ENCODE results near the gene DPY30.

The DPY30 gene

DNA sequence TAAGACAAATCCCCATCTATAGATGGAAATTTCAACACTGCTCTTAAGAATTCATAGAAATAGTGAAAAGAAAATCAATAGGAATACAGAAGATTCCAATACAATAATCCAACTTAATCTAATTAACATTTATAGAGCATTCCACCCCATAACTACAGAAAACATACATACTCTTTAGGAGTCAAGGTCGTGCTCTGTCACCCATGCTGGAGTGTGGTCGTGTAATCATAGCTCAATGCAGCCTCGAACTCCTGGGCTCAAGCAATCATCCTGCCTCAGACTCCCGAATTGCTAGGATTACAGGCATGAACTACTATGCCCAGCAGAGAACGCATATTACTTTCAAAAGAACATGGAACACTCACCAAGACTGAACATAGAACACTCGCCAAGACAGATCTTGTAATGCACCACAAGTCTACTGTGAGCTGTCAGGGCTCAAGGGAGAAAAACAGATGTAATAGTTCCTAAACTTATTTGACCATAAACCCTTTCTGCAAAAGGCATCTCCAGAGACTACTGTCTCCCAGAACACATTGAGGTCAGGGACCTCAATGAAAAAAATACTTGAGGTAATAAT is 42.9 kb downstream of the DPY30 start:
- Histone ChIP-seq H3K9me3 (ENCODE audit: control insufficient read depth in 5 of 5, low read length in 5 of 5) (no peaks in the 10 kb centered on the region), H3K27me3 (ENCODE audit: control insufficient read depth in 5 of 5, insufficient read depth in 4 of 5, low read length in 5 of 5) (no peaks in the 10 kb centered on the region), H3K36me3 (ENCODE audit: control insufficient read depth in 5 of 5, insufficient read depth in 5 of 5, low read length in 5 of 5) (no peaks in the 10 kb centered on the region), H3K9ac (ENCODE audit: low read length in 5 of 5) (no peak overlapping the region), H3K4me3 (ENCODE audit: low read depth in 1 of 5, low read length in 5 of 5) (no peak overlapping the region), H3K27ac (ENCODE audit: low read depth, low read length) (no peak overlapping the region), H3K4me1 (ENCODE audit: control insufficient read depth in 5 of 5, insufficient read depth in 5 of 5, low read length in 5 of 5) (peaks cover 0 to 8% (median 3%) of the 10 kb centered on the region in 5 donors)

DNA sequence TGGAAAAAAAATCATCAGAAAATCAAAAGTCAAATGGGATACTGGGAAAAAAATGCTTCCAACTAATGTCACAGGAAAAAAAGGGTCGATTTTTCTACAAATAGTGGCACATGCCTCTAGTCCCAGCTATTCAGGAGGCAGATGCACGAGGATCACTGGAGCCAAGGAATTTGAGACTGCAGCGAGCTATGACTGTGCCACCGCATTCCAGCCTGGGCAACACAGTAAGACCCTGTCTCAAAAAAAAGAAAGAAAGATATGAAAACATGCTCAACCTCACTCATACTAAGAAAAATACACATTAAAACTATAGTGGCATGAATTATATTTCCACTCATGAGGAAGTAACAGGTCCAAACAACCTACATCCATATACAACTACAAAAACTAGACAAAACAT is 46.7 kb downstream of the DPY30 start:
- Histone ChIP-seq H3K9me3 (ENCODE audit: control insufficient read depth in 5 of 5, low read length in 5 of 5) (no peaks in the 10 kb centered on the region), H3K4me3 (ENCODE audit: low read depth in 1 of 5, low read length in 5 of 5) (no peak overlapping the region), H3K9ac (ENCODE audit: low read length in 5 of 5) (no peak overlapping the region), H3K27ac (ENCODE audit: low read depth, low read length) (no peak overlapping the region), H3K27me3 (ENCODE audit: control insufficient read depth in 5 of 5, insufficient read depth in 4 of 5, low read length in 5 of 5) (no peaks in the 10 kb centered on the region), H3K4me1 (ENCODE audit: control insufficient read depth in 5 of 5, insufficient read depth in 5 of 5, low read length in 5 of 5) (peaks cover 0 to 8% (median 3%) of the 10 kb centered on the region in 5 donors), H3K36me3 (ENCODE audit: control insufficient read depth in 5 of 5, insufficient read depth in 5 of 5, low read length in 5 of 5) (no peaks in the 10 kb centered on the region)

DNA sequence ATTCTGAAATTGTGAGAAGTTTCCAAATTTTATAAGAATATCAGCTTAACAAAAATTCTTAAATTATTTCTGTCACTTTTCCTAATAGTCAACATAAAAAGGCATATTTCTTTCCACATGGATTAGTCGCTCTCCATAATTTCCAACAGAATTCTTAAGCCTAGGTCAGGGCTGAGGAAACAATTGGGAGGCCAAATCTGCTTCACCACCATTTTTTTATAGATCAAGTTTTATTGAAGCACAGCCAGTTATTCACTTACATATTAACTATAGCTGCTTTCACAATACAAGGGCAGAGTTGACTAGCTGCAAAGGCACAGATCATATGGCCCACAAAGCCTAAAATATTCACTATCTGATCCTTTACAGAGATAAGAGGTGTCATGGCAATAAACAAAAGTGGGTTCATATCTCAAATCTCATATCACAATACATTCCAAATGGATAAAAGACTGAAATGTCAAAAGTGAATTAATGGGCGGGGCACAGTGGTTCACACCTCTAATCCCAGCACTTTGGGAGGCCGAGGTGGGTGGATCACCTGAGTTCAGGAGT is 47.5 kb downstream of the DPY30 start:
- H3K36me3 ChIP-seq (ENCODE audit: control insufficient read depth in 5 of 5, insufficient read depth in 5 of 5, low read length in 5 of 5), result no peaks in the 10 kb centered on the region
- H3K4me3 ChIP-seq (ENCODE audit: low read depth in 1 of 5, low read length in 5 of 5), result no peak overlapping the region
- no peaks in the 10 kb centered on the region for H3K9me3 ChIP-seq (ENCODE audit: control insufficient read depth in 5 of 5, low read length in 5 of 5)
- no peak overlapping the region for H3K27ac ChIP-seq (ENCODE audit: low read depth, low read length)
- no peak overlapping the region for H3K9ac ChIP-seq (ENCODE audit: low read length in 5 of 5)
- peaks cover 0 to 4% (median 0%) of the 10 kb centered on the region in 5 donors for H3K4me1 ChIP-seq (ENCODE audit: control insufficient read depth in 5 of 5, insufficient read depth in 5 of 5, low read length in 5 of 5)
- no peaks in the 10 kb centered on the region for H3K27me3 ChIP-seq (ENCODE audit: control insufficient read depth in 5 of 5, insufficient read depth in 4 of 5, low read length in 5 of 5)

DNA sequence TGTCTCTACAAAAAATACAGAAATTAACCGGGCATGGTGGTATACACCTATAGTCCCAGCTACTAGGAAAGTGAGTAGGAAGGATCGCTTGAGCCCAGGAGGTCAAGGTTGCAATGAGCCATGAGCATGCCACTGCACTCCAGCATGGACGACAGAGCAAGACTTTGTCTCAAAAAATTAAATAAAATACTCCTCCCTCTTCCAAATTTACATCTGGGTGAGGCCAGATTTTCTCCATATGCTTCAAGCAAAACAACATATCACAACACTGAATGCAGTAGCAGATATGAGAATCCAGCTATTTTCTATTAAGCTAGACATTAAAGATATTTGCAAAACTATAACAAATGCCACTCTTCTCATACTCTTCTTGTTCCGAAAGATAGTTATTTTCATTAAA is 49.7 kb downstream of the DPY30 start:
- Histone ChIP-seq H3K4me3 (ENCODE audit: low read depth in 1 of 5, low read length in 5 of 5) (no peak overlapping the region), H3K9me3 (ENCODE audit: control insufficient read depth in 5 of 5, low read length in 5 of 5) (no peaks in the 10 kb centered on the region), H3K27me3 (ENCODE audit: control insufficient read depth in 5 of 5, insufficient read depth in 4 of 5, low read length in 5 of 5) (no peaks in the 10 kb centered on the region), H3K36me3 (ENCODE audit: control insufficient read depth in 5 of 5, insufficient read depth in 5 of 5, low read length in 5 of 5) (no peaks in the 10 kb centered on the region), H3K9ac (ENCODE audit: low read length in 5 of 5) (no peak overlapping the region), H3K4me1 (ENCODE audit: control insufficient read depth in 5 of 5, insufficient read depth in 5 of 5, low read length in 5 of 5) (peaks cover 0 to 4% (median 0%) of the 10 kb centered on the region in 5 donors), H3K27ac (ENCODE audit: low read depth, low read length) (no peak overlapping the region)

DNA sequence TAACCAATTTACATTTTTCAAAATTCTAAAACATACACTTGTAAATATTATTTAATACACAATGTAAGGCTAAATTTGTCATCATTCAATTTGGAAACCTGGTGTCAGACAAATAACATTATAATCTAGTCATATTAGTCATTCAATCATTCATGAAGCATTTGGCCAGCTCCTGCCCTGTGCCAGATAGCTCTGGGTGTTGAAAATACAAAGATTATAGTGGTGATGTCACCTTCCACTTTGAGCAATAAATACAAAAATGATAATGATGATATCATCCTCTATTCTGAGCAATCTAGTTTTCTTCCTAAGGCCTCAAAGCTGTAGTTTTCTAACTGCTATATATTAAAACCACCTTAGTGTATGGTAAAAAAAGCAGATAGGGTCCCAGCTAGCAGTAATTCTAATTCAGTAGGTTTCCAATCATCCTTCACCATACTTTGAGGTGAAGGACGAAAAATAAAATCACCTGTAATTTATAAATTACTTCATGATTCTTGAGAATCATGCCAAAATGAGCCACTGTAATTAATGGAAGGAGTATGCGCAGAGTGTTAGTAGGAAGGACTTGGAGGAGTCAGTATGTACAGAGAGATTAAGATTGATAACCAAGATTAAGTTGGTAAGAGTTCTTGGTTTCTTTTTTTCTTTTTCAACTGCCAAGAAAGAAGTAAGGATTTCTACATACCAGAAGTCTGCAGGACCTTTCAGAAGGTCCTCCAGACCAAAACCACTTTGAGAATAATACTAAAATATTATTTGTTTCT is 52.0 kb downstream of the DPY30 start:
- H3K4me3 ChIP-seq (ENCODE audit: low read depth in 1 of 5, low read length in 5 of 5), result no peak overlapping the region
- no peaks in the 10 kb centered on the region for H3K9me3 ChIP-seq (ENCODE audit: control insufficient read depth in 5 of 5, low read length in 5 of 5)
- H3K27ac ChIP-seq (ENCODE audit: low read depth, low read length), result no peak overlapping the region
- peaks cover 0 to 4% (median 0%) of the 10 kb centered on the region in 5 donors for H3K4me1 ChIP-seq (ENCODE audit: control insufficient read depth in 5 of 5, insufficient read depth in 5 of 5, low read length in 5 of 5)
- peaks cover 0 to 4% (median 0%) of the 10 kb centered on the region in 5 donors for H3K36me3 ChIP-seq (ENCODE audit: control insufficient read depth in 5 of 5, insufficient read depth in 5 of 5, low read length in 5 of 5)
- H3K9ac ChIP-seq (ENCODE audit: low read length in 5 of 5), result no peak overlapping the region
- H3K27me3 ChIP-seq (ENCODE audit: control insufficient read depth in 5 of 5, insufficient read depth in 4 of 5, low read length in 5 of 5), result no peaks in the 10 kb centered on the region

DNA sequence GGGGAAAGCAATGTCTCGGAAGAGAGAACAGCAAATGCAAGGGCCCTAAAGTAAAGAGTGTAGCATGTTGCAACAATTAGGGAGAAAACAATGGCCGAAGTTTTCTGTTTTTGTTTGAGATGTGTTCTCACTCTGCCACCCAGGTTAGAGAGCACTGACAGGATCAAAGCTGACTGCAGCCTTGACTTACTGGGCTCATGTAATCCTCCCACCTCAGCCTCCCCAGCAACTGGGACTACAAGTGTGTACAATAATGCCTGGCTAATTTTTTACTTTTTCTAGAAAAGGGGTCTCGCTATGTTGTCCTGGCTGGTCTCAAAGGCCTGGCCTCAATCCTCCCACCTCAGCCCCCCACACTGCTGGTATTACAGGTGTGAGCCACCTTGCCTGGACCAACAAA is 52.7 kb downstream of the DPY30 start:
- no peak overlapping the region for H3K27ac ChIP-seq (ENCODE audit: low read depth, low read length)
- peaks cover 0 to under 1% (median 0%) of the 10 kb centered on the region in 5 donors for H3K4me1 ChIP-seq (ENCODE audit: control insufficient read depth in 5 of 5, insufficient read depth in 5 of 5, low read length in 5 of 5)
- H3K36me3 ChIP-seq (ENCODE audit: control insufficient read depth in 5 of 5, insufficient read depth in 5 of 5, low read length in 5 of 5), result peaks cover 0 to 4% (median 0%) of the 10 kb centered on the region in 5 donors
- H3K4me3 ChIP-seq (ENCODE audit: low read depth in 1 of 5, low read length in 5 of 5), result no peak overlapping the region
- no peak overlapping the region for H3K9ac ChIP-seq (ENCODE audit: low read length in 5 of 5)
- H3K27me3 ChIP-seq (ENCODE audit: control insufficient read depth in 5 of 5, insufficient read depth in 4 of 5, low read length in 5 of 5), result no peaks in the 10 kb centered on the region
- no peaks in the 10 kb centered on the region for H3K9me3 ChIP-seq (ENCODE audit: control insufficient read depth in 5 of 5, low read length in 5 of 5)

DNA sequence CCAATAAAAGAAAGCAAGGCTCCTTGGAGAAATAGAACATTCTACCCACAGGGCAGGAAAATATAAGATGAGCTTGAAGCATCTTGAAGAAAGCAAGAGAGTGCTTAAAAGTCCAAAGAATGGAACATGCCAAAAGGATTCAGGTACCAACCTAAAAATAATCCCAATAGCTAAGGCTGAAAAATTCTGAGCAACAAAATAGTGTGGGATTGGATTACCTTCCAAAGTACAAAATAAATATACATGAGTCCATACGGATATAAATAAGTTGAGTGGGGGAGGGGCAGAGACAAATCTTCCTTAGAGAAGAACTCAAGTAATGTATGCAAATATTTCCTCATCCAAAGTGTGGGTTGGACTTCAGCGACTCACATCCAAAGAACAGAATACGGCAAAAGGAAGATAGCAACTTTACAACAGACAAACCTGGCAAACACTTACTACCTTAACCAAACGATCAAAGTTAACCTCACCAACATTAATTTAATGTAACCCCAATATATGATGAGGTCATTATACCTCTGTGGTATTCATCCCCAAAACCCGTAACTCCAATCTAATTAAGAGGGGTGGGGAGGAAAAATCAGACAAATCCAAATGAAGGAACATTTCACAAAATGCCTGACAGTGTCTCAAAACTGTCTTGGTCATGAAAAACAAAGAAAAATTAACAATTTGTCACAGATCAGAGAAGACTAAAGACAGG is 55.7 kb downstream of the DPY30 start:
- H3K27me3 ChIP-seq (ENCODE audit: control insufficient read depth in 5 of 5, insufficient read depth in 4 of 5, low read length in 5 of 5), result no peaks in the 10 kb centered on the region
- peaks cover 0 to 9% (median 2%) of the 10 kb centered on the region in 5 donors for H3K4me1 ChIP-seq (ENCODE audit: control insufficient read depth in 5 of 5, insufficient read depth in 5 of 5, low read length in 5 of 5)
- H3K9me3 ChIP-seq (ENCODE audit: control insufficient read depth in 5 of 5, low read length in 5 of 5), result no peaks in the 10 kb centered on the region
- peaks cover 0 to 4% (median 0%) of the 10 kb centered on the region in 5 donors for H3K36me3 ChIP-seq (ENCODE audit: control insufficient read depth in 5 of 5, insufficient read depth in 5 of 5, low read length in 5 of 5)
- no peak overlapping the region for H3K4me3 ChIP-seq (ENCODE audit: low read depth in 1 of 5, low read length in 5 of 5)
- no peak overlapping the region for H3K27ac ChIP-seq (ENCODE audit: low read depth, low read length)
- no peak overlapping the region for H3K9ac ChIP-seq (ENCODE audit: low read length in 5 of 5)

DNA sequence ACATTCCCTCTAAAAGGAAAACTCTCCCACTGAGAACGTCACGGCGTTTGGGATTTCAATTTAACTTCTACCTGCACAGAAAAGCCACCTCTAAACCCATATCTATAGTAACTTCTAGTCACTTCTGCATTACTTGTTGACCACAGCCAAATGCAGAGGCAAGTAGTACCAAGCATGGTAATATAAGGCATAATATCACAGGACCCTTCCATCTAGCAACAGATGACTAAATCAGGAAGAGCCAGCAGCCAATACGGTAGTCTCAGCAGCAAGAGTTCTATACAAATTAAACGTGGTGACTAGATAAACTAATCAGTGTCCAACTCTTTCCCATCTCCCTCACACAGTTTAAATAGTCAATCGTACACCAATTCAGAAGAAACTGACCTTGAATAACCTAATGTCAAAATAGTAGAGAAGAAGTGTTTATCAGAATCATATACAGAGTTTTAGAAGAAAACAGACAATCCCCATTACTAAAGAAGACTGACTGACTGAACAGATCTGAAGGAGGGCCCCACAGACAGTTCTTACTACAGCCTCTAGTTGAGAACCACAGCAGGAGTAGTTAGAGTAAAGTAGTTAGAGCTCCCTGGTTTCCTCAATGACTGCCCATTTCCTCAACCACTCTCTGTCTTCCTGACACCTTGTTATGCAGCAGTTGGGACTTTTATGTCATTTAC is 58.8 kb downstream of the DPY30 start:
- H3K9ac ChIP-seq (ENCODE audit: low read length in 5 of 5), result no peak overlapping the region
- no peaks in the 10 kb centered on the region for H3K9me3 ChIP-seq (ENCODE audit: control insufficient read depth in 5 of 5, low read length in 5 of 5)
- H3K4me3 ChIP-seq (ENCODE audit: low read depth in 1 of 5, low read length in 5 of 5), result no peak overlapping the region
- H3K27ac ChIP-seq (ENCODE audit: low read depth, low read length), result no peak overlapping the region
- H3K36me3 ChIP-seq (ENCODE audit: control insufficient read depth in 5 of 5, insufficient read depth in 5 of 5, low read length in 5 of 5), result peaks cover 0 to 4% (median 0%) of the 10 kb centered on the region in 5 donors
- H3K4me1 ChIP-seq (ENCODE audit: control insufficient read depth in 5 of 5, insufficient read depth in 5 of 5, low read length in 5 of 5), result peaks cover 0 to 9% (median 2%) of the 10 kb centered on the region in 5 donors
- no peaks in the 10 kb centered on the region for H3K27me3 ChIP-seq (ENCODE audit: control insufficient read depth in 5 of 5, insufficient read depth in 4 of 5, low read length in 5 of 5)

DNA sequence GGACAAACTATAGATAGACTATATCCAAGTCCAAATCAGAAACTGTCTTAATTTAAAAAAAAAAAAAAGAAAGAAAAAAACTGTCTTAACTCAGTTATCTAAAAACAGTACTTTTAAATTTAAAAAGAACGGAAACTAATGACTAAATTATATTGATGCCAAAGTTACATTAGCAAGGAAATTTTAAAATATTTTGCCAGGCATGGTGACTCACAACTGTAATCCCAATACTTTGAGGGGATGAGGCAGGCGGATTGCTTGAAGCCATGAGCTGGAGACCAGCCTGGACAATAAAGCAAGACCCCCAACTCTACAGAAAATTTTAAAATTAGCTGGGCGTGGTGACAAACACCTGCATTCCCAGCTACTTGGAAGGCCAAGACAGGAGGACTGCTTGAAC is 59.6 kb downstream of the DPY30 start:
- Histone ChIP-seq H3K9me3 (ENCODE audit: control insufficient read depth in 5 of 5, low read length in 5 of 5) (no peaks in the 10 kb centered on the region), H3K4me1 (ENCODE audit: control insufficient read depth in 5 of 5, insufficient read depth in 5 of 5, low read length in 5 of 5) (peaks cover 0 to 9% (median 2%) of the 10 kb centered on the region in 5 donors), H3K27ac (ENCODE audit: low read depth, low read length) (no peak overlapping the region), H3K4me3 (ENCODE audit: low read depth in 1 of 5, low read length in 5 of 5) (no peak overlapping the region), H3K9ac (ENCODE audit: low read length in 5 of 5) (no peak overlapping the region), H3K36me3 (ENCODE audit: control insufficient read depth in 5 of 5, insufficient read depth in 5 of 5, low read length in 5 of 5) (peaks cover 0 to 4% (median 0%) of the 10 kb centered on the region in 5 donors), H3K27me3 (ENCODE audit: control insufficient read depth in 5 of 5, insufficient read depth in 4 of 5, low read length in 5 of 5) (no peaks in the 10 kb centered on the region)

All from subcutaneous abdominal adipose tissue (tissue), 5 donors.